ENCODE data around the gene GPR17. TPM values are rescaled to one million over a fixed set of nuclear protein-coding genes. Genes with fewer than 3 reads are reported as not detected.

GPR17 gene
- total and polyA plus RNA-seq, 9 of the 15 experiments (the other 6 are each of a cell fraction or from before 2014, with no cell fraction given), result not detected

GRCh38 chr2:127678991-127679390, 33.0 kb downstream of the GPR17 start:
- in situ Hi-C loops (cut with MboI), result no loop called here
- no TSS peak for BruUV-seq (replicated peaks)
- 0% methylated on average over 5 of the region's 6 CpGs for whole genome bisulfite sequencing (ENCODE audit: insufficient coverage, low coverage, missing lambda C conversion rate)

More at GRCh38 chr2:127678991-127679390, 33.0 kb downstream of the GPR17 start:
- peaks cover 0 to 22% of the 10 kb centered on the region in 2 experiments; a peak in 3 of 5 replicates for H3K4me1 ChIP-seq (replicated peaks in 1 of 2; ENCODE audit: control insufficient read depth in 2 of 2, insufficient read depth in 2 of 2, low read length in 2 of 2)
- peaks cover 6% of the 10 kb centered on the region; the same call in 1 of the 2 replicates for H4K20me1 ChIP-seq (replicated peaks; ENCODE audit: control insufficient read depth, insufficient read depth, low read length)
- intact Hi-C loops (cut with micrococcal nuclease), result no loop called here
- no peak for ATAC-seq
- ChIA-PET CTCF (ENCODE audit: low intra/inter-chr PET ratio) (no interaction called here), POLR2A (no interaction called here)
- no peaks in the 10 kb centered on the region for H3K79me2 ChIP-seq (ENCODE audit: control insufficient read depth, insufficient read depth, low read length)
- H3K27me3 ChIP-seq (ENCODE audit: control insufficient read depth in 2 of 2, insufficient read depth in 2 of 2, low read length in 2 of 2), result peaks cover 46 to 70% of the 10 kb centered on the region in 2 experiments
- H3K4me3 ChIP-seq, result no peak overlapping the region
- H3K4me2 ChIP-seq (ENCODE audit: insufficient read depth, low read length), result no peak overlapping the region
- FAIRE-seq, result no peak
- H3K36me3 ChIP-seq (ENCODE audit: control insufficient read depth, insufficient read depth, low read length), result no peaks in the 10 kb centered on the region
- H2AFZ ChIP-seq (ENCODE audit: low read depth, low read length), result no peak overlapping the region
- no peaks in the 10 kb centered on the region for H3K9me3 ChIP-seq (replicated peaks; ENCODE audit: control insufficient read depth, insufficient read depth, low read depth, low read length)
- TF ChIP-seq THRB (CRISPR knock-in tag; conservative IDR thresholded peaks at IDR 0.05) (no peak), GATAD2A (IDR thresholded peaks at IDR 0.05) (no peak), ZNF311 (CRISPR knock-in tag; IDR thresholded peaks at IDR 0.05) (no peak)
- TF ChIP-seq, protein P1, sequence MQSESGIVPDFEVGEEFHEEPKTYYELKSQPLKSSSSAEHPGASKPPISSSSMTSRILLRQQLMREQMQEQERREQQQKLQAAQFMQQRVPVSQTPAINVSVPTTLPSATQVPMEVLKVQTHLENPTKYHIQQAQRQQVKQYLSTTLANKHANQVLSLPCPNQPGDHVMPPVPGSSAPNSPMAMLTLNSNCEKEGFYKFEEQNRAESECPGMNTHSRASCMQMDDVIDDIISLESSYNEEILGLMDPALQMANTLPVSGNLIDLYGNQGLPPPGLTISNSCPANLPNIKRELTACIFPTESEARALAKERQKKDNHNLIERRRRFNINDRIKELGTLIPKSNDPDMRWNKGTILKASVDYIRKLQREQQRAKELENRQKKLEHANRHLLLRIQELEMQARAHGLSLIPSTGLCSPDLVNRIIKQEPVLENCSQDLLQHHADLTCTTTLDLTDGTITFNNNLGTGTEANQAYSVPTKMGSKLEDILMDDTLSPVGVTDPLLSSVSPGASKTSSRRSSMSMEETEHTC (IDR thresholded peaks at IDR 0.05), result no peak
- TF ChIP-seq, protein P2, sequence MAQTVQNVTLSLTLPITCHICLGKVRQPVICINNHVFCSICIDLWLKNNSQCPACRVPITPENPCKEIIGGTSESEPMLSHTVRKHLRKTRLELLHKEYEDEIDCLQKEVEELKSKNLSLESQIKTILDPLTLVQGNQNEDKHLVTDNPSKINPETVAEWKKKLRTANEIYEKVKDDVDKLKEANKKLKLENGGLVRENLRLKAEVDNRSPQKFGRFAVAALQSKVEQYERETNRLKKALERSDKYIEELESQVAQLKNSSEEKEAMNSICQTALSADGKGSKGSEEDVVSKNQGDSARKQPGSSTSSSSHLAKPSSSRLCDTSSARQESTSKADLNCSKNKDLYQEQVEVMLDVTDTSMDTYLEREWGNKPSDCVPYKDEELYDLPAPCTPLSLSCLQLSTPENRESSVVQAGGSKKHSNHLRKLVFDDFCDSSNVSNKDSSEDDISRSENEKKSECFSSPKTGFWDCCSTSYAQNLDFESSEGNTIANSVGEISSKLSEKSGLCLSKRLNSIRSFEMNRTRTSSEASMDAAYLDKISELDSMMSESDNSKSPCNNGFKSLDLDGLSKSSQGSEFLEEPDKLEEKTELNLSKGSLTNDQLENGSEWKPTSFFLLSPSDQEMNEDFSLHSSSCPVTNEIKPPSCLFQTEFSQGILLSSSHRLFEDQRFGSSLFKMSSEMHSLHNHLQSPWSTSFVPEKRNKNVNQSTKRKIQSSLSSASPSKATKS (CRISPR knock-in tag; IDR thresholded peaks at IDR 0.05), result no peak
- H3K9me1 ChIP-seq (ENCODE audit: control insufficient read depth, insufficient read depth, low read length), result no peaks in the 10 kb centered on the region
- no peak overlapping the region for H3K27ac ChIP-seq (ENCODE audit: extremely low read depth, low read depth, low read length)
- no peak for DNase-seq (ENCODE audit: extremely low read depth in 1 of 4, low spot score in 3 of 4)
- no peak overlapping the region for H3K9ac ChIP-seq (ENCODE audit: insufficient read depth in 1 of 2, low read depth in 2 of 2, low read length in 2 of 2)

Measured in K562 (cell line).